Keratinocyte (primary cell): Measurements from ENCODE around the gene STK17A.

ENCODE experiments used
- EZH2 ChIP-seq: IDR thresholded peaks from one replicate; pipeline ENCODE4 v1.6.1; 2012; ENCODE audit warnings: inconsistent platforms, mild to moderate bottlenecking, low read length, moderate library complexity
- TF ChIP-seq, protein P1 (sequence below), 3 experiments: IDR thresholded peaks in 1 of 3; conservative IDR thresholded peaks in 1 of 3; optimal IDR thresholded peaks in 1 of 3; 2 replicates in 2 of 3; 3 replicates in 1 of 3; pipeline versions ENCODE3 to v1.5.1; 2011; ENCODE audit warnings: low read length in 3 of 3, mild to moderate bottlenecking in 3 of 3, moderate library complexity in 2 of 3, control low read depth in 1 of 3, inconsistent platforms in 1 of 3; ENCODE audit not compliant: insufficient read depth in 2 of 3; ENCODE audit errors: extremely low read depth in 1 of 3

DNA sequence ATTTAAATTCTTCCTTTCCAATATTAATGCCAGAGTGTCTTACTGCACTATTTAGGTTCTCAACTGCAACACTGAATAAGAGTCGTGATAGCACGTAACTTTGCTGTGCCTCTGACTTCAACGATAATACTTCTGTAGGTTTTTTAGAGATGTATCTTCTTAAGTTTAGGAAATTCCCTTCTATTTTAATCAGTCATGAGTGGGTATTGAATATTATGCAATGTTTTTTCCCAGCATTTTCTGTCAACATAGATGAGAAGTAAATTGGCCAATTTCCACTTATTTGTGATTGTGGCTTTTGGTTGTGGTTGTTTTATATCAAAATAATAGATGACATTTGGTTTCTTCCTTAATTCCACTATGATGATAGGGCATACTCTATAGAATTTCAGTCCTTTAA lies 6.7 kb upstream of the STK17A start:
- no peak for TF ChIP-seq EZH2
- TF ChIP-seq, protein P1, sequence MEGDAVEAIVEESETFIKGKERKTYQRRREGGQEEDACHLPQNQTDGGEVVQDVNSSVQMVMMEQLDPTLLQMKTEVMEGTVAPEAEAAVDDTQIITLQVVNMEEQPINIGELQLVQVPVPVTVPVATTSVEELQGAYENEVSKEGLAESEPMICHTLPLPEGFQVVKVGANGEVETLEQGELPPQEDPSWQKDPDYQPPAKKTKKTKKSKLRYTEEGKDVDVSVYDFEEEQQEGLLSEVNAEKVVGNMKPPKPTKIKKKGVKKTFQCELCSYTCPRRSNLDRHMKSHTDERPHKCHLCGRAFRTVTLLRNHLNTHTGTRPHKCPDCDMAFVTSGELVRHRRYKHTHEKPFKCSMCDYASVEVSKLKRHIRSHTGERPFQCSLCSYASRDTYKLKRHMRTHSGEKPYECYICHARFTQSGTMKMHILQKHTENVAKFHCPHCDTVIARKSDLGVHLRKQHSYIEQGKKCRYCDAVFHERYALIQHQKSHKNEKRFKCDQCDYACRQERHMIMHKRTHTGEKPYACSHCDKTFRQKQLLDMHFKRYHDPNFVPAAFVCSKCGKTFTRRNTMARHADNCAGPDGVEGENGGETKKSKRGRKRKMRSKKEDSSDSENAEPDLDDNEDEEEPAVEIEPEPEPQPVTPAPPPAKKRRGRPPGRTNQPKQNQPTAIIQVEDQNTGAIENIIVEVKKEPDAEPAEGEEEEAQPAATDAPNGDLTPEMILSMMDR (optimal IDR thresholded peaks at IDR 0.05 in 1 of 3, IDR thresholded peaks at IDR 0.05 in 1 of 3, conservative IDR thresholded peaks at IDR 0.05 in 1 of 3; ENCODE audit: extremely low read depth in 1 of 3, insufficient read depth in 2 of 3, low read length in 3 of 3): no peak
